Astrocyte of the spinal cord (primary cell): ENCODE data around the gene LTB4R.

Source experiments
- DNase-seq: peaks from one replicate; pipeline ENCODE4 v3.0.0; 2011; ENCODE audit warnings: low read depth, low spot score
- H3K4me3 ChIP-seq: 2 replicates; pipeline ENCODE4 v1.5.1; 2011; ENCODE audit warnings: low read depth, mild to moderate bottlenecking, low read length, moderate library complexity
- CTCF ChIP-seq: IDR thresholded peaks from 2 replicates; pipeline ENCODE4 v1.5.1; 2012; ENCODE audit warnings: low read depth, mild to moderate bottlenecking, low read length, inconsistent platforms
- in situ Hi-C: cut with HindIII; loops from 2 replicates; pipeline ENCODE4 v1.10.0; 2017; ENCODE audit warnings: low sequenced_read_pairs

LTB4R gene

GRCh38 chr14:24321212-24321975 lies 10.1 kb downstream of the LTB4R start:
- no peak for DNase-seq
- in situ Hi-C loops: no loop called here
- H3K4me3 ChIP-seq: no peak overlapping the region
- no peak for TF ChIP-seq CTCF

- no peak for TF ChIP-seq CTCF
- H3K4me3 ChIP-seq: no peak overlapping the region
- in situ Hi-C loops: no loop called here
- no peak for DNase-seq
Measured at GRCh38 chr14:24322672-24323071, 11.4 kb downstream of the LTB4R start.

GRCh38 chr14:24323341-24323740 lies 12.0 kb downstream of the LTB4R start:
- no peak overlapping the region for H3K4me3 ChIP-seq
- in situ Hi-C loops: no loop called here
- TF ChIP-seq CTCF: no peak
- DNase-seq: no peak

DNA sequence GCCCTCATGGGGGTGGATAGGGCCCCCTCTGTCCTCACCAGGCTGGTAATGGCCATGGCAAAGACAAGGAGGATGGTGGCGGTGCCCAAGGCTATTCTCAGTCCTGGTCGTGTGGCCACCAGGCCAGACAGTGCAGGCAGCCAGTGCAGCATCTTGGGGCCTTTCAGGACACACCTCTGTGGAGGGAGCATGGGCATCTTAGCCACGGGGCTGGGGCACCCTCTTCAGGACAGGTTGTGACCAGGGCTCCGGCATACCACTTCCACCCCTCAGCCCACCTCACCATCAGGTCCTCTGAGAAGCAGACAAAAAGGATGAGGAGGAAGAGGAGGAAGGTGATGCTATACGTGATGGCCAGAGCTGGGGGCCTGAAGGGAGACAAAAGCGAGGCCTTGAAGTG lies 12.7 kb downstream of the LTB4R start:
- TF ChIP-seq CTCF: no peak
- in situ Hi-C loops: no loop called here
- DNase-seq: no peak
- H3K4me3 ChIP-seq: no peak overlapping the region

DNA sequence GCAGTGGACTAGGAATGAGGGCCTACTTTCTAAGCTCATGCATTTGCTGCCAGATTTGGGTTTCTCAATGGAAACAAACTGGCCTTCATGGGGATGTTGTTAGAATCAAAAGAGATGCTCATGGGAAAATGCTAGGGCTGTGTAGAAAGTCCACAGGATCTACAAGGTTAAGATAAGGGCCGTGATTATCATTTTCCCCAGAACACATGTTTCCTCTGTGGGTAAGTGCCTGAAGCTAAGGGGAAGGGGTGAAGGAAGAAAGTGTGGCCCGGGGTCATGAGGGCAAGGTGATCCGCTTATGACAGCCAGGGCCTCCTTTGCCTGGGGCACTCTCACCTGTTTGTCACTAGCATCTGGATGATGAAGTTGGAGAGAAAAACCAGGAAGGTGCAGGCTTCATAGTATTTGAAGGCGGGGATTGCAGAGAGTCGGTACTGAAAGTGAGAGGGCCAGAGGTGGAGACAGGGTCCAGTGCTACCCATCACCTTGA lies 13.8 kb downstream of the LTB4R start:
- H3K4me3 ChIP-seq: no peak overlapping the region
- DNase-seq: no peak
- in situ Hi-C loops: no loop called here
- TF ChIP-seq CTCF: no peak

DNA sequence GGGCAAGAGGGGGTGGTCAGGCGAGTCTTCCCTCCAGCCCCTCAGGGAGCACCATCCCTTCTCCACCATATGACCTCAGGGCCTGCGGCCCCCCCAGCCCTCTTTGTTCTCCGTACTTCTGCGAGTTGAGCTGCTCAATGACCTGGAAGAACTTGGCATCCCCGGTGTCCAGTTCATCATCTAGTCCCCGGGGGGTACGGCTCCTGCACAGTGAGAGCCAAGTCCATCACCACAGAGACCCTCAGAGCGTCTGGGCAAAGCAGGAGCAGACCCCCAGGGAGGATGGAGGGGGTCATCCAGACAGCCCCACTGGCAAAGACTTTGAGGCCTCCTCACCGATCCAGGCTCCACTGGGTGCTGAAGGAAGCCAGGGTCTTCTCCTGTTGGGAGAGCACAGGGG lies 14.7 kb downstream of the LTB4R start:
- TF ChIP-seq CTCF: no peak
- no peak for DNase-seq
- in situ Hi-C loops: no loop called here
- H3K4me3 ChIP-seq: no peak overlapping the region
